C4-2B (cell line): ENCODE data around the gene SPATS2L.

ENCODE experiments used
- H3K27ac ChIP-seq: fragments of 450-650 bp; 2 replicates; pipeline ENCODE4 v1.5.1; 2017
- ZFX ChIP-seq: fragments of 450-650 bp; IDR thresholded peaks from 2 replicates; pipeline ENCODE4 v1.6.1; 2017
- TF ChIP-seq, protein P1 (sequence below): fragments of 450-650 bp; conservative IDR thresholded peaks from 2 replicates; pipeline ENCODE4 v1.5.1; 2017; ENCODE audit warnings: mild to moderate bottlenecking

SPATS2L gene

GRCh38 chr2:200498402-200499162 lies 192.1 kb downstream of the SPATS2L start:
- H3K27ac ChIP-seq: no peak overlapping the region
- TF ChIP-seq ZFX: no peak
- TF ChIP-seq, protein P1, sequence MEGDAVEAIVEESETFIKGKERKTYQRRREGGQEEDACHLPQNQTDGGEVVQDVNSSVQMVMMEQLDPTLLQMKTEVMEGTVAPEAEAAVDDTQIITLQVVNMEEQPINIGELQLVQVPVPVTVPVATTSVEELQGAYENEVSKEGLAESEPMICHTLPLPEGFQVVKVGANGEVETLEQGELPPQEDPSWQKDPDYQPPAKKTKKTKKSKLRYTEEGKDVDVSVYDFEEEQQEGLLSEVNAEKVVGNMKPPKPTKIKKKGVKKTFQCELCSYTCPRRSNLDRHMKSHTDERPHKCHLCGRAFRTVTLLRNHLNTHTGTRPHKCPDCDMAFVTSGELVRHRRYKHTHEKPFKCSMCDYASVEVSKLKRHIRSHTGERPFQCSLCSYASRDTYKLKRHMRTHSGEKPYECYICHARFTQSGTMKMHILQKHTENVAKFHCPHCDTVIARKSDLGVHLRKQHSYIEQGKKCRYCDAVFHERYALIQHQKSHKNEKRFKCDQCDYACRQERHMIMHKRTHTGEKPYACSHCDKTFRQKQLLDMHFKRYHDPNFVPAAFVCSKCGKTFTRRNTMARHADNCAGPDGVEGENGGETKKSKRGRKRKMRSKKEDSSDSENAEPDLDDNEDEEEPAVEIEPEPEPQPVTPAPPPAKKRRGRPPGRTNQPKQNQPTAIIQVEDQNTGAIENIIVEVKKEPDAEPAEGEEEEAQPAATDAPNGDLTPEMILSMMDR: no peak

DNA sequence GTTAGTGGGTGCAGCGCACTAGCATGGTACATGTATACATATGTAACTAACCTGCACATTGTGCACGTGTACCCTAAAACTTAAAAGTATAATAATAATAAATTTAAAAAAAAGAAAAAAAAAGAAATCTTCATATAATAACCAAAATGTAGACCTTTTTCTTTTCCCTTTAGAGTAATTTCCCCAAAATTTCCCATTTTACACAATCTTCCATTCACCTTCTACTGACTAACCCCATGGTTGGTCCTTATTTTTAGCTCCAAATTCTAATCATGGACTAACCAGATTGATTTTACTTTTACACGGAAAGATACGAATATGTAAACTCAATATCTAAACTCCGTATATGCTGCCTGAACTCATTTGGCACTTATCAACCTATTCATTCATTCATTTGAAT lies 195.7 kb downstream of the SPATS2L start:
- TF ChIP-seq, protein P1: no peak
- no peak for TF ChIP-seq ZFX

DNA sequence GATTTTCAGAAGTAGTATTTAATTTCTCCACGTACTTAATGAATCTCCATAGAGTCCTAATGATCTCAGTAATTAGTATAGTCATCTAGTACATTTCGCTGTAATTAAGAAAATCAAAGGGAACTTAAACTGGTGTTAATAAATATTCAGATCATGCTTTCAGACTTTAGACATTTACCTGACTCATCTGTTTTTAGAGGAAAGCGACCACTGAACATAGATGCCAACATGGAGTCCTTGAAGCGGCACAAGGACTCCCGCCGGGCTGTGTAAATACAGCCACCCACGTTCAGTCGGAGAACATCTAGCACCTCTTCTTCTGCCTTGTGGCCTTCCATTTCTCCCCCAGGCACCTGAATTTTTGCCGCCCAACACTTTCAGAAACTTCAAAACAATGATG lies 200.2 kb downstream of the SPATS2L start:
- TF ChIP-seq, protein P1: no peak
- TF ChIP-seq ZFX: no peak
- H3K27ac ChIP-seq: no peak overlapping the region

More for the DNA sequence above, 195.7 kb downstream of the SPATS2L start:
- H3K27ac ChIP-seq: no peak overlapping the region

DNA sequence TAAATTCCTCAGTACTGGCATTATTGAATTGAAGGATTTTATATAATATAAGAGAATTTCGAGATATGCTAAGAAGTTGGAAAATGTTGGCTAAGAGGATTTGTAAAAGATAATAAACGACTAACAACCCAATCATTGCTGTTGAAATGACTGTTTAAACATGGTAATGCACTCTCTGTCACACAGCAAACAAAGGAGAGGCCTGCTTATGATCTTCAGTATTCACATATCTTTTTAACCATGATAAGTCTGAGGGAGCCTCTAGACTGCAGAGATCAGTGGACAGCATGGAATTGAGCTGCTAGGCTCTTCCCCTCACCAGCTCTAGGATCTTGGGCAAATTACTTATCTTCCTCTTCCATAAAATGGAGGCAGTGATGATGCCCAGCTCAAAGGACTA lies 200.7 kb downstream of the SPATS2L start:
- no peak for TF ChIP-seq ZFX
- TF ChIP-seq, protein P1: no peak
- H3K27ac ChIP-seq: no peak overlapping the region

DNA sequence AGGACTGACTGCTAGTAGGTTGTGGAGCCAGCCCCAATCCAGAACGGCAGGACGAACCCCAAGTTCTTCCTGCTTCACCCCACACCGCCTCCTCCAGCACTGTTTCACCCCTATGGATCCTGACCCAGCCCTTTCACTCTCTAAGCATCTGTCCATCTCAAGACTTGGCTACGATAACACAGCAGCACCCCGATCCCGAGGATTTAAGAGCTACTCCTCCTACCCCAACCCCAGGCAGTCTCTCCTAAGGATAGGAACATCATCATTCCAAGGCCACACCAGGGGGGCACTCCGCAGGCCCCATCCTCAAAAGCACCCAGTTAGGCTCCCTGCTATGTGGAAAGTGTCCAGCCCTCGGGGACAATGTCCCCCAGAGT lies 202.7 kb downstream of the SPATS2L start:
- H3K27ac ChIP-seq: peak overlapping the region; percentile 86
- TF ChIP-seq ZFX: no peak
- TF ChIP-seq, protein P1: no peak

DNA sequence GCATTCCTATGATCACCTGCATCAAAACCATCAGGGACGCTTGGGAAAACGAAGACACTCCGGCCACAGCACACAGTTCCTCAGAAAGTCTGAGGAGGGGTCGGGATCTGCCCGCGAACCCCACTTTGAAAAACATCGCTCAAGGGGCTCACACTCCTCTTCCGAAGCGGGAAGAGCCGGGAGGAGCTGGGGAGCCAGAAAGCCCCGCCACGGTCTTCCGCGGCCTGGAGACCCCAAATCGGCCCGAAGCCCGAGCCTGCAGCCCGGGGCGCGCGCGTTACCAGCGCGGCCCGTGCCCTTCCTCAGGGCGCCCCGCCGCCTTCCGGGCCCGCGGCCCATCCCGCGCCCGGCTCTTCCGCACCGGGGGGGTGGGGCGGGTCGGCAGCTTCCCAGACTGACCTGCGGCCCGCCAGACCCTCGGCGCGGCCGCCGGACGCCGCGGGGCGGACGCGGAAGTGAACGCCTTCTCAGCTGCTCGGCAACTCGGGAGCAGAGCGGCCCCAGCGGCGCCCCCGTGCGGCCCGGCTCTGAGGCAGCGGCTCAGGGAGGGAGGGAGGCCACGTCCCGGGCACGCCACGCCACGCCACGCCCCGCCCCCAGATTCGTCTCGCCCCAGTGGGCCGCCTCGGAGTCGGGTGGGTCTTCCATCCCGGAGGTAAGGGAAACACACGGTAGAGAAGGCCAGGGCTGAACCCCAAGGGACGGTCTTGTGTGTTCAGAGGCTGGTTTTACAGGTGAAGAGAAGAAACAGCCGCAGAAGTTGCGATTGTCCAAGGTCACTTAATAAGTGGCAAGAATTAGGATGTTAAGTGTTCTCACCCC lies 203.3 kb downstream of the SPATS2L start, which contains the start of gene KCTD18:
TSS of gene KCTD18 (minus strand) at position 457 of the 822 bp plus-strand sequence. CDS start 3,052 bp downstream, outside the sequence.
- TF ChIP-seq, protein P1: peak; percentile 95
- peak; percentile 82 for TF ChIP-seq ZFX
- peak within 1 kb of the TSS; percentile 86 for H3K27ac ChIP-seq

DNA sequence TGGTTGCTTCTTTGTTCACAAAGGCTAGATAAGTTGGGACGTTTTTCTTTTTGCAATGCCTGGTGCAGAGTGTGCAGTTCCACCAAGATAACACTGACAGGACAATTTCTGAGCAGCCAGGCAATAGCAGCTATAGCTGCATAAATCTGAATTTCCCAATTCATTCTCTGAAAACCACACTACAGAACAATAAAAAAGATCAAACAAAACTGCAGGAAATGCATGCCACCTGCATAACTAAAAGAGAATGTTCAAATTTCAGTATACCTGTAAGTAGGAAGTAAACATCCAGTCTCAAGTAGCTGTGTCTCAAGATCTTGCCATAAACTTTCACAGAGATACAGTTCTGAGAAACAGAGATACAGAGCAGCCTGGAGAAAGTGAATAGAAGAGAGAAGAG lies 208.7 kb downstream of the SPATS2L start:
- no peak for TF ChIP-seq ZFX
- TF ChIP-seq, protein P1: no peak
- no peak overlapping the region for H3K27ac ChIP-seq
